Mammary epithelial cell (primary cell): ENCODE measurements around the gene SYCN.

ENCODE experiments used
- EZH2 ChIP-seq: IDR thresholded peaks from 2 replicates; pipeline ENCODE4 v1.6.1; 2012; ENCODE audit warnings: low read length, inconsistent platforms, borderline replicate concordance
- TF ChIP-seq, protein P1 (sequence below), 2 donors: IDR thresholded peaks in 1 of 2; conservative IDR thresholded peaks in 1 of 2; 2 replicates each; pipeline ENCODE4 v1.5.1; 2011 to 2012; ENCODE audit warnings: inconsistent platforms in 2 of 2, low read length in 2 of 2, mild to moderate bottlenecking in 2 of 2, control low read depth in 1 of 2, low read depth in 1 of 2; ENCODE audit not compliant: insufficient read depth in 1 of 2; ENCODE audit errors: extremely low read depth in 1 of 2

DNA sequence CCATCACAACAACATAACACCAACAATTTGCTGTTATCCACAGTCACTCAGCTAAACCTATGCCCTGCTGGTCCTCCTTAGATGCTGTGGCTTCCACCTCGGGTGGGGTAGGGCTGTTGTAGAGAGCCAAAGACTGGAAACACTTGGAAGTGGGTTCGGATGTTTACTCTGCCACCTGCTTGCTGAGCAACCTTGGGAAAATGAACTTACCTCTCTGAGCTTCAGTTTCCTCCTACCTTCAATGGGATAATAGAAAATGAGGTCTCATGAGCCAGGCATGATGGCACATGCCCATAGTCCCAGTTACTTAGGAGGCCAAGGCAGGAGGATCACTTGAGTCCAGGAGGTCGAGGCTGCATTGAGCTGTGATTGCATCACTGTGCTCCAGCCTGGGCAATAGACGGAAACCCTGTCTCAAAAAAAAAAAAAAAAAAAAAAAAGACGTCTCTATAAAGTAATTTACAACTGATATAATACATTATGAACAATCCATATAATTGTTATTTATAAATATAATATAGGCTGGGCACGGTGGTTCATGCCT lies 3.3 kb upstream of the SYCN start:
- TF ChIP-seq, protein P1, sequence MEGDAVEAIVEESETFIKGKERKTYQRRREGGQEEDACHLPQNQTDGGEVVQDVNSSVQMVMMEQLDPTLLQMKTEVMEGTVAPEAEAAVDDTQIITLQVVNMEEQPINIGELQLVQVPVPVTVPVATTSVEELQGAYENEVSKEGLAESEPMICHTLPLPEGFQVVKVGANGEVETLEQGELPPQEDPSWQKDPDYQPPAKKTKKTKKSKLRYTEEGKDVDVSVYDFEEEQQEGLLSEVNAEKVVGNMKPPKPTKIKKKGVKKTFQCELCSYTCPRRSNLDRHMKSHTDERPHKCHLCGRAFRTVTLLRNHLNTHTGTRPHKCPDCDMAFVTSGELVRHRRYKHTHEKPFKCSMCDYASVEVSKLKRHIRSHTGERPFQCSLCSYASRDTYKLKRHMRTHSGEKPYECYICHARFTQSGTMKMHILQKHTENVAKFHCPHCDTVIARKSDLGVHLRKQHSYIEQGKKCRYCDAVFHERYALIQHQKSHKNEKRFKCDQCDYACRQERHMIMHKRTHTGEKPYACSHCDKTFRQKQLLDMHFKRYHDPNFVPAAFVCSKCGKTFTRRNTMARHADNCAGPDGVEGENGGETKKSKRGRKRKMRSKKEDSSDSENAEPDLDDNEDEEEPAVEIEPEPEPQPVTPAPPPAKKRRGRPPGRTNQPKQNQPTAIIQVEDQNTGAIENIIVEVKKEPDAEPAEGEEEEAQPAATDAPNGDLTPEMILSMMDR (conservative IDR thresholded peaks at IDR 0.05 in 1 of 2, IDR thresholded peaks at IDR 0.05 in 1 of 2; ENCODE audit: extremely low read depth in 1 of 2, insufficient read depth in 1 of 2, low read depth in 1 of 2, low read length in 2 of 2): no peak
- no peak for TF ChIP-seq EZH2
